RWPE2 (cell line): ENCODE results near the gene NHERF2.
A peak's percentile ranks its signal among the peaks of the same experiment; 100 is the strongest.

ENCODE experiments used
- ATAC-seq: fragments of 200-7000 bp; cut with Tn5 transposase; 3 replicates; pipeline ENCODE4 v1.9.1; 2021; ENCODE audit warnings: low read depth
- DNase-seq: peaks from one replicate; pipeline ENCODE4 v3.0.0-alpha.2; 2020; ENCODE audit warnings: low spot score
- H3K27ac ChIP-seq: fragments of 450-650 bp; 2 replicates; pipeline ENCODE4 v1.5.1; 2017; ENCODE audit warnings: mild to moderate bottlenecking; ENCODE audit not compliant: poor library complexity, severe bottlenecking
- H3K27me3 ChIP-seq: fragments of 250-450 bp; sonication (Bioruptor Pico); 2 replicates; pipeline ENCODE4 v1.5.1; 2021; ENCODE audit warnings: mild to moderate bottlenecking, moderate library complexity; ENCODE audit not compliant: insufficient read depth, poor library complexity, severe bottlenecking
- H3K36me3 ChIP-seq: fragments of 250-450 bp; sonication (Bioruptor Pico); 2 replicates; pipeline ENCODE4 v1.5.1; 2020; ENCODE audit warnings: low read depth, mild to moderate bottlenecking, moderate library complexity
- H3K4me1 ChIP-seq: fragments of 250-450 bp; sonication (Bioruptor Pico); 2 replicates; pipeline ENCODE4 v1.5.1; 2021; ENCODE audit warnings: mild to moderate bottlenecking, moderate library complexity; ENCODE audit not compliant: insufficient read depth, poor library complexity, severe bottlenecking
- H3K4me3 ChIP-seq: fragments of 250-450 bp; sonication (Bioruptor Pico); 2 replicates; pipeline ENCODE4 v1.5.1; 2021; ENCODE audit warnings: mild to moderate bottlenecking, moderate library complexity; ENCODE audit not compliant: severe bottlenecking
- H3K9me3 ChIP-seq: fragments of 250-450 bp; sonication (Bioruptor Pico); 2 replicates; pipeline ENCODE4 v1.5.1; 2021; ENCODE audit warnings: mild to moderate bottlenecking, moderate library complexity; ENCODE audit not compliant: severe bottlenecking
- TF ChIP-seq, protein P1 (sequence below): fragments of 450-650 bp; IDR thresholded peaks from one replicate; pipeline ENCODE4 v1.5.1; 2017; ENCODE audit warnings: mild to moderate bottlenecking, moderate library complexity; ENCODE audit not compliant: poor library complexity, severe bottlenecking

Gene NHERF2

DNA sequence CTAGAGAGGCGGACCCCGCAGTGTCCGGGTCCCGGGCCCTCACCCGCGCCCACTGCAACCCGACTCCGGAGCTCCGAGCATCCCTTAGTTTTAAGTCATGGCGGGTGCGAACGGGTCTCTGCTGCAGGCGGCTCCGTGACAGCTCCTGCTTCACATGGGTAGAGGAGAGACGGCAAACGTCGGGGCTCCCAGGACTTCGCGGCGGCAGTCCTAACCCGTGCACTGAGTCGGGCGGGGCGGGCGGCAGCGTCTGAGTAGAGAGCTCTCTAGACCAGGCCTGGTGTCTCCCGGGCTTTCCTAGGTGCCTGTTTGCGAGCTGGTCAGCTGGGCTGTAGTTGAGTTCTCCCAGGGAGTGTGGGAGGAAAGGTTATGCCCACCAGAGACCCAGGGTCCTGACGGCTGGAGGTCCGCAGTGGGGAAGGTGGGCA, 21.4 kb downstream of the NHERF2 start:
- Histone ChIP-seq H3K27me3 (no peaks in the 10 kb centered on the region), H3K4me3 (peak overlapping the region; percentile 79), H3K9me3 (no peaks in the 10 kb centered on the region), H3K36me3 (peaks cover 27% of the 10 kb centered on the region), H3K4me1 (no peaks in the 10 kb centered on the region), H3K27ac (no peak overlapping the region)
- TF ChIP-seq, protein P1, sequence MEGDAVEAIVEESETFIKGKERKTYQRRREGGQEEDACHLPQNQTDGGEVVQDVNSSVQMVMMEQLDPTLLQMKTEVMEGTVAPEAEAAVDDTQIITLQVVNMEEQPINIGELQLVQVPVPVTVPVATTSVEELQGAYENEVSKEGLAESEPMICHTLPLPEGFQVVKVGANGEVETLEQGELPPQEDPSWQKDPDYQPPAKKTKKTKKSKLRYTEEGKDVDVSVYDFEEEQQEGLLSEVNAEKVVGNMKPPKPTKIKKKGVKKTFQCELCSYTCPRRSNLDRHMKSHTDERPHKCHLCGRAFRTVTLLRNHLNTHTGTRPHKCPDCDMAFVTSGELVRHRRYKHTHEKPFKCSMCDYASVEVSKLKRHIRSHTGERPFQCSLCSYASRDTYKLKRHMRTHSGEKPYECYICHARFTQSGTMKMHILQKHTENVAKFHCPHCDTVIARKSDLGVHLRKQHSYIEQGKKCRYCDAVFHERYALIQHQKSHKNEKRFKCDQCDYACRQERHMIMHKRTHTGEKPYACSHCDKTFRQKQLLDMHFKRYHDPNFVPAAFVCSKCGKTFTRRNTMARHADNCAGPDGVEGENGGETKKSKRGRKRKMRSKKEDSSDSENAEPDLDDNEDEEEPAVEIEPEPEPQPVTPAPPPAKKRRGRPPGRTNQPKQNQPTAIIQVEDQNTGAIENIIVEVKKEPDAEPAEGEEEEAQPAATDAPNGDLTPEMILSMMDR, result no peak
- ATAC-seq (peak; percentile 19), DNase-seq (no peak)

DNA sequence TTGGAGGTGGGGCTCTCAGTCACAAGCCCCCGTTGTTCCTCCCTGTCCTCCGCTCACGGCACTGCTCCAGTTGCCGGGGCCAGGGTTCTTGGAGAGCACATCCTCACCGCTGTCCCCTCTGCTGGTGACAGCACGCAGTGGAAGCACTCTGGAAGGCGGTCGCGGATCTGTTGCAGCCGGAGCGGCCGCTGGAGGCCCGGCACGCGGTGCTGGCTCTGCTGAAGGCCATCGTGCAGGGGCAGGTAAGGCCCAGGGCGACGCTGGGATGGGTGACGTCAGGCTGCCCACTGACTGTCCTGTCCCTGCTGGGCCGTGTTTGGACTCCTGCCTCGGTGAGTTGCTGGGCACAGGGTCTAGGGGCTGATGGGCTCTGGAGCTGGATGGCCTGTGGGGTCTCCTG, 26.5 kb downstream of the NHERF2 start:
- Histone ChIP-seq H3K36me3 (peaks cover 32% of the 10 kb centered on the region), H3K27me3 (no peaks in the 10 kb centered on the region), H3K9me3 (no peaks in the 10 kb centered on the region), H3K4me1 (no peaks in the 10 kb centered on the region), H3K4me3 (no peak overlapping the region), H3K27ac (no peak overlapping the region)
- ATAC-seq, result no peak
- TF ChIP-seq, protein P1, result no peak
- no peak for DNase-seq

DNA sequence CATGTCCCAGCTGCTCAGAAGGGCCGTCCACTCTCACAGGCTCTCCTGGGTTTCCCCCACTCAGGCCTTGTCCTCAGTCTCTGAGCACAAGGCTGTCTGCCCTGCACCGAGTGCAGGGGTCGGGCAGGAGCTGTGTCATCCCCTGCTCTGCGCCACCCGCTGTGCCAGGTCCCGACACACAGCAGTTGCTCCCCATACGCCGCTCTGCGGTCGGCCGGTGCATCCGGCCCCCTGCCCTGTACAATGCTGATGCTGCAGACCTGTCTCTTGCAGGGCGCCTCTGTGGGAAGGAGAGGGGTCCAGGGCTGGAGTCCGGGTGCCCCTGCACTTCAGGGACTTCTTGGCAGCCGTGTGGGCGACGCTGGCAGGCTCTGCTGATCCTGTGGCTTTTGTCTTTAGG, 27.2 kb downstream of the NHERF2 start:
- TF ChIP-seq, protein P1, result no peak
- Histone ChIP-seq H3K27me3 (no peaks in the 10 kb centered on the region), H3K9me3 (no peaks in the 10 kb centered on the region), H3K4me1 (no peaks in the 10 kb centered on the region), H3K27ac (no peak overlapping the region), H3K36me3 (peaks cover 32% of the 10 kb centered on the region), H3K4me3 (no peak overlapping the region)
- DNase-seq (no peak), ATAC-seq (no peak)

DNA sequence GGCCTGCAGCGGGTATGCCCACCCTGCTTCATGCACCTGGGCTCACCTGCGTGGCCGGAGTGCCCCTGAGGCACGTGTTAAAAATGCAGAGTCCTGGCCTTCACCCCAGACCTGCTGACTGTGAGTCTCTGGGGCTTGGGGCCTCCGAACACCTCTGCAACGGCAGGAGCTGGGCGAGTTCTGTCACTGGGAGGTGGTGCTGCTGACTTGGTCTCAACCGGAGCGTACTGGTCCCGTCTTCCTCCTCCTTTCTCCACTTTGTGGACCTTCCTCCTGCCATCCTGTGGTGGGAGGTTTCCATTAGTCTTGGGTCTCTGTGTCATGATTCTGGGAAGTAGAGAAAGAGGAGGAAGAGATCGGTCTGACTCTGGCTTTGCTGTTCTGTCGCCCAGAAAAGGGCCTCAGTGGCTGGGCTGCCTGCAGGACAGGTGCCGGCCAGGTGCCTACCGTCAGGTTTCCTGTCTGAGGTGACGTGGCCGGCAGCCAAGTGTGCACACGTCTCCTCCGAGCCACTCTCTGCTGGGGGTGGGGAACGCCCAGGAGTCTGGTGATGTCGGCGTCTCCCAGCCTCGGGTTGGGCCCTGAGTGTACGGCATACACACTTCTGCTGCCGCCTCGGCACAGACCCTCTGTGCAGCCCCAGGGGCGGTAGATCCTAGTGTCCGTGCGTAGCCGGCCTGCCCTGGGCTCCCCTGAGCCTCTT, 28.0 kb downstream of the NHERF2 start:
- ATAC-seq (no peak), DNase-seq (no peak)
- H3K4me3 ChIP-seq, result no peak overlapping the region
- H3K4me1 ChIP-seq, result no peaks in the 10 kb centered on the region
- H3K27me3 ChIP-seq, result no peaks in the 10 kb centered on the region
- TF ChIP-seq, protein P1, result no peak
- no peaks in the 10 kb centered on the region for H3K9me3 ChIP-seq
- peaks cover 28% of the 10 kb centered on the region for H3K36me3 ChIP-seq
- H3K27ac ChIP-seq, result no peak overlapping the region

DNA sequence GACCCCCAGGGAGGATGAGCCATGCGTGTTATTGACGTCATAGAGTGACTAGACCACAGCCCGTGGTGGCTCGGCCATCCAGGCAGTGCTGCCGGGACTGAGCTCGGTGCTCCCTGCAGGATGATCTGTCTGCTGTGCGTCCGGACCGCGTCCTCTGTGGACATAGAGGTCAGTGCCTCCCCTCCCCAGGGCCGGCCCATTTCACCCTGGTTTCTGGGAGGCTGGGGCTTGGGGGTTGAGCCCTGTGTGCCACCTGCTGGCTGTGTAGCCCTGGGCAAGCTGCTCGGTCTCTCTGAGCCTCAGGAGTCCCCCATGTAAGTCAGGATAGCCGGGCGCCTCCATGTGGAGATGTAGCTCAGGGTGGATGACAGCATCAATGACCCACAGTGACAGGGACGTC, 29.4 kb downstream of the NHERF2 start:
- Histone ChIP-seq H3K9me3 (no peaks in the 10 kb centered on the region), H3K4me1 (no peaks in the 10 kb centered on the region), H3K4me3 (no peak overlapping the region), H3K36me3 (peaks cover 26% of the 10 kb centered on the region), H3K27ac (no peak overlapping the region), H3K27me3 (no peaks in the 10 kb centered on the region)
- DNase-seq (no peak), ATAC-seq (0 out of 3 replicates have a peak, but pooled peaks have one; percentile 20)
- TF ChIP-seq, protein P1, result no peak
